NT2/D1 (cell line): ENCODE results near the gene ABCA4.

Source experiments
- SUZ12 ChIP-seq: IDR thresholded peaks from 2 replicates; pipeline ENCODE4 v1.6.1; 2011; ENCODE audit not compliant: insufficient read length, insufficient read depth; ENCODE audit errors: extremely low read depth
- YY1 ChIP-seq: IDR thresholded peaks from 2 replicates; pipeline ENCODE4 v1.6.1; 2011; ENCODE audit not compliant: insufficient read length, insufficient read depth
- ZNF274 ChIP-seq: IDR thresholded peaks from 2 replicates; pipeline ENCODE4 v1.6.1; 2011; ENCODE audit warnings: mild to moderate bottlenecking, low read depth, low read length

DNA sequence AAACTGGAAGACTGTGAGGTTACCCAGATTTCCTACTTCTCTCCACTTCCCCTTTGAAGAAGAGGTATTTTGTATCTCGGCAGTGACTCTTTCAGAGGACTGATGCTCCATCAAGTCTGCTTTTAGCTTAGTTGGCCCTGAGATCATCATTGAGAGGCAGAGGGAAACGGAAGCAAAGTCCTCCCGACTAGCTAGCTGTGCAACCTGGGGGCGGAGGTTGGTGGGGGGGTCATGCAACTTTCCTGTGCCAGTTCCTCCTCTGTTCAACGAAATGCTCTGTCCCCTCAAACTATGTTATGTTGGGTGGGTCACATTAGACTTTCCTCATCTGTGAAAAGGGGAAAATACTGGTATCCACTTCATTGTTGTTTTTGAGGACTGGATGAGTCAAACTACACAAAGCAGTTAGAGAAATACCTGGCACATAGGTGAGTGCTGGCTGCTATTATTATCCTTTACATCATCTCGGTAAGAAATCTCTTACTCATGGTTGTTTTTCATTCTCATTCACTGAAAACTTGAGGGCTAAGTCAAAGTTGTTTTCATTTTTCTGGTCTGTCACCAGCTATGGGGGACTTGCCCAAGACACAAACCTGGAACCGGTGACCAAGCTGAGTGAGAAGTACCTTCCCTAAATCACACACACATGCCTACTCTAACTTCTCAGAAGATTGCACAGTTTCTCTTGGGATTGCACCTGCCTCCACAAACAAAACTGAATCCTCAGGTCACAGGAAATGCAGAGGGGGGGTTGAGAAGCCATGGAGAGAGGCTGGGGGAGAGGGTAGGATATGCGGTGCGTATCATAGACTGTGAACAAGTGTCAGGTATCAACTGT is 83.3 kb downstream of the ABCA4 start:
- TF ChIP-seq ZNF274, result no peak
- no peak for TF ChIP-seq SUZ12
- TF ChIP-seq YY1, result no peak
